GM18867 (cell line): ENCODE data around the gene ARHGEF10L.
"Not testable (repeated sequence)": the region's sequence is repeated elsewhere in the genome, so short reads cannot be mapped to it uniquely, and the experiment has no call there.

Experiments used
- ATAC-seq: cut with Tn5 transposase; IDR thresholded peaks from one replicate; pipeline ENCODE4 v1.9.1; 2021; ENCODE audit warnings: mild to moderate bottlenecking, moderate library complexity; ENCODE audit not compliant: unreplicated experiment

The ARHGEF10L gene

GRCh38 chr1:17729248-17729647 is 189.8 kb downstream of the ARHGEF10L start:
- no peak for ATAC-seq

GRCh38 chr1:17729909-17730308 is 190.4 kb downstream of the ARHGEF10L start:
- ATAC-seq: no peak

DNA sequence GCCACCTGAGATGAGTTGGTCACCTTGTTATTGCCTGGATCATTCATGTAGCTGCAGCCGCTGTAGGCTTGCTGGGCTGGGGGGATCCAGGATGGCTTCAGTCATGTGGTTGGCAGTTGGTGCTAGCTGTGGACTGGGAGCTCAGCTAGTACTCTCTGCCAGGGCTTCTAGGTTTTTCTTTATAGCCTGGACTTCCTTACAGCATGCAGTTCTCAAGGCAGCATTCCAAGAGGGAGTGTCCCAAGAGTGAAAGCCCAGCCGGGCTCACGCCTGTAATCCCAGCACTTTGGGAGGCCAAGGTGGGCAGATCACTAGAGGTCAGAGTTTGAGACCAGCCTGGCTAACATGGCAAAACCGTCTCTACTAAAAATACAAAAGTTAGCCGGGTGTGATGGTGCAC is 192.0 kb downstream of the ARHGEF10L start:
- ATAC-seq: no peak

DNA sequence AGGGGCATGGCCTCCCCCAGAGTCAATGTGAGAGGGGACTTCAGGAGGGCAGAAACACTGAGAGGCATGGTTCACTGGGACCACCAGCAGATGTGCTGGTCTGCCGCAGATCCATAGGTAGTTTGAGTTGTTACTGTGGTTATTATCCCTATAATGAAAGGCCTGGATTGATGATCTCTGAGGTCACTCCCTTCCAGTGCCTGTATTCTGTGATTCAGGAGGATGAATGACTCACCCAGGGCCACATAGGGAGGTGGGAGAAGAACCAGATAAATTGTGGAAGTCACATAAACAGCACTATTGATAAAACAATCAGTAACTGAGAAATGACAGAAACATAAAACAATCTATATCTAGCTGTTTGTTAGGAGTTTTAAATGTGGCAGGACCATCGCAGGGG is 193.0 kb downstream of the ARHGEF10L start:
- ATAC-seq: no peak

DNA sequence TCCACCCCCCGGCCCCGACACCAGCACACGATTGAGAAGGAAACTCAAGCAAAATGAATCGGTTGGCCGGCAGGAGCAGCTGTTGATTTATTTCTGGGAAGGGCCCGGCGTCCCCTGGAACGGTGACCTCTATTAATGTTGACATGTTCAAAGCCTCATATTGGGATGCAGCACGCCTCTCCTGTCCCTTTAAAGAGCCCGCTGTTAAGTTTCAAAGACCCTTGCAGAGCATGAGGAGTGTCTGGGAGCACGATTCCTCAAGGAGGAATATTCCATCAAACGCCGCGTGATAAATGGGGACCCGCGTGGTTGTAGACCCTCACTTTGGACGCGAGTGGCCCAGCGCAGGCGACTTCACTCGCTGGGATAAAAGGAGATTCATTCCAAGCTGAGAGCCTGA is 194.2 kb downstream of the ARHGEF10L start:
- ATAC-seq: no peak

- ATAC-seq: no peak
Observed at GRCh38 chr1:17734609-17735008, 195.1 kb downstream of the ARHGEF10L start.

- ATAC-seq: no peak
Observed at GRCh38 chr1:17735348-17735747, 195.8 kb downstream of the ARHGEF10L start.

GRCh38 chr1:17735793-17736192 is 196.3 kb downstream of the ARHGEF10L start:
- ATAC-seq: no peak

DNA sequence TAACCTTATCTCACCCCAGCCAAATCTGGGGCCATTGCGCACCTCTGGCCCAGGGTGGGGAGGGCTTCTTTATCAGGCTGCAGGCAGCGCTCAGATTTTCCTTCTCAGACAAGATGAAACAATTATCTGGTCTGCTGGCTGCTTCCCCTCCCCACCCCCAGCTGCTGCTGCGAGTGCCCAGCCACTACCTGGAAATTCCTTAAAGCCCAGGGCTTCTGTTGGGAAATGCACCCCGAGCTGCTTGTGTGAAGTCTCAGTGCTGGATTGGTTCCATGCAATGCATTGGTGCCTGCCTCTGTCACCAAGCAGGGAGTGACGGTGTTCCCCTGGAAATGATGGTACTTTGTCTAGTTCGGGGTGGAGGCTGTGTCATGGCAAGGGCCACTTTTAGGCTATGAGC is 197.1 kb downstream of the ARHGEF10L start:
- ATAC-seq: no peak

DNA sequence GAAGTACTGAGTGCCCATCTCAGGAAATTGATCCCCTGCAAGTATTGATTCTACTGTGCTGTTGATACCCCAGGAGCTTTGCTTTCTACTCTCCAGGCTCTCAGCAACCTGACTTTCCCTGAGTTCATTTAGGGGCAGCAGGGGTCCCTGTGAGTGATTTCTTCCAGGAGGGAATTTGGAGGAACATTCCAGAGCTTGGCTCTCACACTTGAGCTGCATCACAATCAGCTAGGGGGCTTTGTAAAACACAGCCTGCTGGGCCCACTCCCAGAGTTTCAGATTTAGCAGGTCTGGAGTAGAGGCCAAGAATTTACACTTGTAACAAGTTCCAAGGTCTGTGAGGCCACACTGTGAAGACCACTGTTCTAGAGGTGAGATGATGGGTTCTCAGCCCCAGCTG is 199.6 kb downstream of the ARHGEF10L start:
- ATAC-seq: no peak

DNA sequence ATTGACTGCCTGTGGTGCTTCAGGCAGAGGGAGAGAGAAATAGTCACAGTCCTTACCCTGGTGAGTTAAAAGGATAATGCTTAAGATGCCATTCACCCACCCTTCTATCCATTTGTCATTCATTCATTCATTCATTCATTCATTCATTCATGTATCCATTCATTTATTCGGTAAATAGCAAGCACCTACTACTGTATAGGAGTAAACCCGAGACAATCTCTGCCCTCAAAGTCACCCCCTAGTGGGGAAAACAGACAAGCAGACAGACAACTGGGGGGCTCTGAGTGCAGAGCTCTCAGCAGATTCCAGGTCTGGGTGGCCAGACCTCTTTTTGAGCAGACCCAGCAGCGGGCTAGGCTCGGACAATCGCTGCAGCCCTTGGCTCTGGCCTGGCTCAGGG is 201.6 kb downstream of the ARHGEF10L start:
- no peak for ATAC-seq

DNA sequence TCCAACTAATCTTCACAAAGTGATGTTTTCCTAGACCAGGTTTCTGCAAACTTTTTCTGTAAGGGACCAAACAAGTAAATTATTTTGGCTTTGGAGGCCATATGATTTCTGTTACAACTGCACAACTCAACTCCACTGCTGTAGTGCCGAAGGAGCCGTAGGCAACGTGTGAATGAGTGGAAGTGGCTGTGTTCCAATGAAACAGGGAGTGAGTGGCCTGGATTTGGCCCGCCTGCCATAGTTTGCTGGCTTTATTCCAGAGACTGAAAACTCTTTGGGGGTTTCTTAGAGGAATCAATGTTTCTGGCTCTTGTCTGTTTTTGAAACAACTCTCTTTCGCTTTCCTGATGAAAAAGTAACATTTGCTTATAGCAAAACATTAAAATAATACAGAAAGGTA is 203.1 kb downstream of the ARHGEF10L start:
- ATAC-seq: no peak

- ATAC-seq: no peak
Observed at GRCh38 chr1:17743008-17743647, 203.6 kb downstream of the ARHGEF10L start.

DNA sequence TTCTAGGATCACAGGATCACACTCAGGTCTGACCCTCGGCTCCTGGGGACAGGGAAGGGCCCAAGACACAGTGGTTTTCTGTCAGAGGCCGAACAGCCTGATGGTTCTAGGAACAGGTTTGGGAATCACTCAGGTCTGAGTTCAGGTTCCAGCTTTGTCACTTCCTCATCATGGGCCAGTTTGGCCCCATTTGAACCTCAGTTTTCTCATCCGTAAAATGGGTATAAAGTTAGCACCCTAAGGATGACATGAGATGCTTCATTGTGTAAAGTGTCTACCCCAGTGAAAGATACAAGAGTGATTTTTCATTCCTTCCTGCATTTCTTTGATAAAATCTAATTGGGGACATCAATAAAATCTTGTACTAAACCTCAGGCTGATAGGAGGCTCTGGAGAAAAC is 204.4 kb downstream of the ARHGEF10L start:
- ATAC-seq: no peak

DNA sequence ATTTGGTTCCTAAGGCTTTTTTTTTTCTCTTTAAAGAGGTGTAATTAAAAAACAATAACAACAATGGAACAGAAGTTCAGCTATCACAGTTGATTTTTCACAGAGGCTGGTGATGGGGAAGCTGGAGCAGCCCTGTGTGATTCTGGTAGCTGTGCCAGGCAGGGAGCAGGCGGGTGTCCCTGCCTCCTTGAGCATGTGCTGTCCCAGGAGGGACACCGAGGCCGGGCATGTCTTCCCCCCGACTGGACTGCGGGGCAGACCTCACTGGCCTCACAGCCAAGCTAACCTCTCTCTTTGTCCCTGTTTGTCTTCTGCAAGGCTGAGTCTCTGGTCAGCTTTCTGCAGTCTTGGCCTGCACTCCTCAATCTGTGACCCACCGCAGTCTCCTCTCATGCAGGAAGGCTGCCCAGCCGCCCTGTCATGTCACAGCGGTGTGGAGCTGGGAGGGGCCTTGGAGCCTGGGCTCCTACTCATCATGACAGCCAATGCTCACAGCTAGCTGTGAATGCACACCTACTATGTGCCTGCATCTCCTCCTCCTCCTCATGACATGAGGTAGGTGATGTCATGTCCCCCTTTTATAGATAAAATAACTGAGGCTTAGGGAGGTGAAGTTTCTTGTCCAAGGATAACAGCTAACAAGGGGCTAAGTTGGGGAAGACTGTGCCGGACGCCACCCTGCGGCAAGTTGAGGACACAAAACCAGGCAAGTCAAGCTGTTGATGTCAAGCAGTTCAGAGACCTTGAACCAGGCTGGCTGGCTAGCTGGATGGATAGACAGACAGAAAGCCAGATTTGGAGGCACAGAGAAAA is 205.4 kb downstream of the ARHGEF10L start:
- ATAC-seq: no peak

- ATAC-seq: no peak
Observed at GRCh38 chr1:17745479-17745955, 206.0 kb downstream of the ARHGEF10L start.

- not testable (repeated sequence) for ATAC-seq
Observed at GRCh38 chr1:17746281-17746680, 206.8 kb downstream of the ARHGEF10L start.

DNA sequence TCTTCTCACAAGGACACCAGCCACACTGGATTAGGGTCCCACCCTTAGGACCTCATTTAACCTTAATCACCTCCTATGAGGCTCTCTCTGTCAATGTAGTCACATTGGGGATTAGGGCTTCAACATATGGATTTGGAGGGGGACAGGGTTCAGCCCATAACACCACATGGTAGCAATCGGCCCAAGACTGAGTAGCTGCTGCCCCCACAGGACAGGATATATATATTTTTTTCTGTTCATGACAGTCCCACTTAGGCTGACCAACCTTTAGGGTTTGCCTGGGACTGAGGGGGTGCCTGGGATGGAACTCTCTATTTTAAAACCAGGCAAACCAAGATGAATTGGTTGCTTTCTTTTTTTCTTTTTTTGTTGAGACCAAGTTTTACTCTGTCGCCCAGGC is 207.4 kb downstream of the ARHGEF10L start:
- no peak for ATAC-seq
